ENCODE results near the gene C6. TPM values are rescaled to one million over a fixed set of nuclear protein-coding genes. Genes with fewer than 3 reads are reported as not detected.

C6 gene
- polyA plus RNA-seq, 3 donors: not detected

- Mint-ChIP-seq H3K4me3 (no peak overlapping the region), H3K9me3 (peaks cover 6 to 19% (median 14%) of the 10 kb centered on the region in 7 donors), H3K27ac (no peak overlapping the region), H3K4me1 (no peaks in the 10 kb centered on the region), H3K27me3 (ENCODE audit: low read depth in 3 of 3) (no peaks in the 10 kb centered on the region), H3K36me3 (no peaks in the 10 kb centered on the region)
- Histone ChIP-seq H2AFZ (ENCODE audit: insufficient read depth, low read depth, low read length, poor library complexity, severe bottlenecking) (no peak overlapping the region), H3K9ac (ENCODE audit: insufficient read depth, low read length, poor library complexity, severe bottlenecking) (no peak overlapping the region), H3K36me3 (replicated peaks in 1 of 2; ENCODE audit: control insufficient read depth in 1 of 2, insufficient read depth in 2 of 2, low read length in 2 of 2) (no peaks in the 10 kb centered on the region), H3K79me2 (ENCODE audit: insufficient read depth, low read length) (no peaks in the 10 kb centered on the region), H3K4me3 (replicated peaks in 1 of 3; ENCODE audit: low read depth in 2 of 3, low read length in 3 of 3) (no peak overlapping the region), H3K27ac (ENCODE audit: low read depth in 1 of 2, low read length in 2 of 2) (no peak overlapping the region), H3K27me3 (ENCODE audit: control insufficient read depth in 2 of 2, insufficient read depth in 2 of 2, low read length in 2 of 2) (no peaks in the 10 kb centered on the region), H4K20me1 (ENCODE audit: insufficient read depth, low read length) (no peaks in the 10 kb centered on the region), H3K4me2 (replicated peaks; ENCODE audit: extremely low read depth, low read length, poor library complexity, severe bottlenecking) (no peak overlapping the region), H3K4me1 (ENCODE audit: control insufficient read depth in 1 of 2, insufficient read depth in 2 of 2, low read length in 2 of 2) (no peaks in the 10 kb centered on the region), H3K9me3 (replicated peaks in 1 of 2; ENCODE audit: control insufficient read depth in 1 of 2, insufficient read depth in 1 of 2, low read length in 2 of 2) (peaks cover 18 to 33% of the 10 kb centered on the region in 2 donors)
- TF ChIP-seq CTCF (IDR thresholded peaks at IDR 0.05): no peak
- no peak for DNase-seq
- WGBS (ENCODE audit: insufficient coverage): no CpG with 5 or more reads among the region's 2 CpGs
- intact Hi-C loops (cut with micrococcal nuclease): no loop called here
These were observed 12.8 kb downstream of the C6 start for GRCh38 chr5:41200506-41200905.

GRCh38 chr5:41199660-41200059 is 13.7 kb downstream of the C6 start:
- H3K9me3 ChIP-seq (replicated peaks in 1 of 2; ENCODE audit: control insufficient read depth in 1 of 2, insufficient read depth in 1 of 2, low read length in 2 of 2): peaks cover 14 to 24% of the 10 kb centered on the region in 2 donors
- H3K79me2 ChIP-seq (ENCODE audit: insufficient read depth, low read length): no peaks in the 10 kb centered on the region
- no peaks in the 10 kb centered on the region for H3K4me1 Mint-ChIP-seq
- intact Hi-C loops (cut with micrococcal nuclease): no loop called here
- H3K4me1 ChIP-seq (ENCODE audit: control insufficient read depth in 1 of 2, insufficient read depth in 2 of 2, low read length in 2 of 2): no peaks in the 10 kb centered on the region
- H3K4me2 ChIP-seq (replicated peaks; ENCODE audit: extremely low read depth, low read length, poor library complexity, severe bottlenecking): no peak overlapping the region
- no peak overlapping the region for H3K27ac Mint-ChIP-seq
- no peak overlapping the region for H2AFZ ChIP-seq (ENCODE audit: insufficient read depth, low read depth, low read length, poor library complexity, severe bottlenecking)
- no peak overlapping the region for H3K4me3 ChIP-seq (replicated peaks in 1 of 3; ENCODE audit: low read depth in 2 of 3, low read length in 3 of 3)
- no peak overlapping the region for H3K4me3 Mint-ChIP-seq
- no peaks in the 10 kb centered on the region for H4K20me1 ChIP-seq (ENCODE audit: insufficient read depth, low read length)
- H3K36me3 ChIP-seq (replicated peaks in 1 of 2; ENCODE audit: control insufficient read depth in 1 of 2, insufficient read depth in 2 of 2, low read length in 2 of 2): no peaks in the 10 kb centered on the region
- H3K9ac ChIP-seq (ENCODE audit: insufficient read depth, low read length, poor library complexity, severe bottlenecking): no peak overlapping the region
- H3K27ac ChIP-seq (ENCODE audit: low read depth in 1 of 2, low read length in 2 of 2): no peak overlapping the region
- H3K27me3 ChIP-seq (ENCODE audit: control insufficient read depth in 2 of 2, insufficient read depth in 2 of 2, low read length in 2 of 2): no peaks in the 10 kb centered on the region
- no peaks in the 10 kb centered on the region for H3K36me3 Mint-ChIP-seq
- TF ChIP-seq CTCF (IDR thresholded peaks at IDR 0.05): no peak
- 100% methylated on average over 1 of the region's 3 CpGs for WGBS (ENCODE audit: insufficient coverage)
- DNase-seq: no peak
- no peaks in the 10 kb centered on the region for H3K27me3 Mint-ChIP-seq (ENCODE audit: low read depth in 3 of 3)
- peaks cover 2 to 14% (median 7%) of the 10 kb centered on the region in 7 donors for H3K9me3 Mint-ChIP-seq
